Activated T-helper 2 cell treated with anti-CD3 and anti-CD28 coated beads, Interferon-gamma antibody, Interleukin-2, Interleukin-4, amounts not matched to agents 10 μg/mL and 5 μg/mL and 100 μg/mL, durations not matched to agents 14 hours and 24 hours and 36 hours (primary cell): ENCODE results near the gene KCNN1. TPM values are rescaled to one million over a fixed set of nuclear protein-coding genes. Genes with fewer than 3 reads are reported as not detected.

ENCODE experiments used
- DNase-seq: peaks from one replicate; pipeline ENCODE4 v3.0.0; 2021; ENCODE audit warnings: low spot score
- H3K27ac Mint-ChIP-seq: one replicate; pipeline ENCODE4 v1.8.0; 2021; ENCODE audit warnings: mixed read lengths
- H3K27me3 Mint-ChIP-seq: one replicate; pipeline ENCODE4 v1.8.0; 2021; ENCODE audit warnings: low read depth, mixed read lengths
- H3K36me3 Mint-ChIP-seq: one replicate; pipeline ENCODE4 v1.8.0; 2021; ENCODE audit warnings: low read depth, mixed read lengths
- H3K4me1 Mint-ChIP-seq: one replicate; pipeline ENCODE4 v1.8.0; 2021; ENCODE audit warnings: low read depth, mixed read lengths
- H3K4me3 Mint-ChIP-seq: one replicate; pipeline ENCODE4 v1.8.0; 2021; ENCODE audit warnings: low read depth, mild to moderate bottlenecking, moderate library complexity, mixed read lengths
- H3K9me3 Mint-ChIP-seq: one replicate; pipeline ENCODE4 v1.8.0; 2021; ENCODE audit warnings: mixed read lengths
- intact Hi-C: fragments of 100-400 bp; cut with micrococcal nuclease; formaldehyde crosslinking; loops from one replicate; pipeline ENCODE4 v1.15.1; 2023
- total RNA-seq: library from RNA; stranded (reverse); gene quantifications from 2 replicates; pipeline ENCODE4 v1.2.3, GENCODE V29; 2022

KCNN1 gene
- total RNA-seq, 1 donor from 2014 or later: 0.14 TPM

DNA sequence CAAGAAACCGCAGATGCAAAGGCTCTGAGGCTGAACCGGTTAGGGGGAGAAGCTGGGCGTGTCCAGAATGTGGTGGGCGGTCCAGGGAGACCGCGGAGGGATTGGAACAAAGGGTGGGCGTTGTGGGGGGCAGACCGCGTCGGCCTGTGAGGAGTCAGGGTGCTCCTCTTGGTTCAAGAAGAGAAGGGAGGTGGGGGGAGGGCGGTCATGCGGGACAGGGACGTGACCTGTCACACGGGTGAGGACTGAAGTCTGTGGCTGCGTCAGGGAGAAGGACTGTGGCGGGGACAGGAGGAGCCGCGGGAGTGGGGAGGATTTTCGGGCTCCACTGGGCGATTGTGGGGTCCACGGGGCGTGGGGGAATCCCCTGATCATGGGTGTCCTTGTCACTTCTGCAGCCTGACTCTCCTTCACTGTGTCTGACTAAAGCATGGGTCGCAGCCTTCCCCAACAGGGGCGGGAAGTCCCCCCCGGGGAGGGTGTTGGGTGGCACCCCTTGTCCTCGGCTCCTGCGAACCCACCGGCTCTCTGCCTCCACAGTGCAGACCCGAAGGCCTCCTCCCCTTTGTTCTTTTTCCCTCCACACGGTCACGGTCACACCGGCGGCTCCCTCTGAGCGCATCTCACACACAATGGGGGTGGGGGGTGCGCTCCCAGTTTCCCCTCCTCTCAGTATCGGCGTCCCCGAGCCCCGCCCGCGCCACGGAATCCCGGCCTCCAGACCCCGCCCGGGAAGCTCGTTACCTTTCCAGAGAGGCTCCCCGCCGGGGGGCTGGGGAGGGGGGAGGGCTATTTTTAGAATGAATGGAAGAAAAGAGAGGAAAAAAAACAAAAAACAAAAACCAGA is 16.4 kb upstream of the KCNN1 start:
- Mint-ChIP-seq H3K4me1 (peaks cover 32% of the 10 kb centered on the region), H3K27me3 (peaks cover 49% of the 10 kb centered on the region), H3K27ac (peak overlapping the region; percentile 57), H3K4me3 (peak overlapping the region; percentile 75), H3K36me3 (no peaks in the 10 kb centered on the region), H3K9me3 (no peaks in the 10 kb centered on the region)
- DNase-seq: peak; percentile 20
- intact Hi-C loops: no loop called here

DNA sequence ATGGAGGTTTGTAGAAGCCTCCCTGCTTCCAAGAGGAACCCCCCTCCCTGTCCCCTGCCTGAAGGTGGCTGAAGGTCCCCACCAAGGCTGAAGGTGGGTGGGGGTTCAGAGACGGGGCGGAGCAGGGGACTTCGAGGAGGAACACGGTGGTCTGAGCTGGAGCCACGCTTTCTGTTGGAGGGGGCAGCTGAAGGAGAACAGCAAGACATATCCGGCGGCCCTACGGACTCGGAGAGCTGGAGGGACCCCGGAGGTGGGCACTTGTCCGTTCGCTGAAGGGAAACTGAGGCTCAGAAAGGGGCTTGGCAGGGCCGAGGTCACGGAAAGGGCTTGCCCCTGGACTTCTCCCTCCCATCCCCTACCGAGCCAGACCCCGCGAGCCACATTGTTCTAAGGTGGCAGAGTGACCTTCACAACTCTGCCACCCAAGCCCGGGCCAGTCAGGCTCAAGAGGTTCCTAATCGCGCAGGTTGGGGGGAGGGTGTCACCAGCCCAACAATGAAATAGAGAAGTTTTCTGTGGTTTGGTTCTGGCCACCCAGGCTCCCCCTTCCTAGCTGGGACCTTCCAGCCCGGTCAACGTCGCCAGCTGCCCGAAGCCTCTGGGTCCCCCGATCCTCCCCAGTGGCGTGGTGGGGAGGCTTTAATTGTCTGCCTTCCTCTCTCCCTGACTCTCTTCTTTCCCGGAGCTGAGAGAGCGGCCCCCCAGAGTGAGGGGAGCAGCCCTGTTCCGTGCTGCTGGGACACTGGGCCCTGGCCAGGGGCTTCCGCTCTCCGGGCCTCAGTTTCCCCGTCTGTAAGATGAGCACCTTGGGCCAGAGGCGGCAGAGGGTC is 15.5 kb upstream of the KCNN1 start:
- Mint-ChIP-seq H3K4me1 (peaks cover 29% of the 10 kb centered on the region), H3K4me3 (no peak overlapping the region), H3K27me3 (peaks cover 49% of the 10 kb centered on the region), H3K9me3 (no peaks in the 10 kb centered on the region), H3K27ac (no peak overlapping the region), H3K36me3 (no peaks in the 10 kb centered on the region)
- no peak for DNase-seq
- intact Hi-C loops: no loop called here

DNA sequence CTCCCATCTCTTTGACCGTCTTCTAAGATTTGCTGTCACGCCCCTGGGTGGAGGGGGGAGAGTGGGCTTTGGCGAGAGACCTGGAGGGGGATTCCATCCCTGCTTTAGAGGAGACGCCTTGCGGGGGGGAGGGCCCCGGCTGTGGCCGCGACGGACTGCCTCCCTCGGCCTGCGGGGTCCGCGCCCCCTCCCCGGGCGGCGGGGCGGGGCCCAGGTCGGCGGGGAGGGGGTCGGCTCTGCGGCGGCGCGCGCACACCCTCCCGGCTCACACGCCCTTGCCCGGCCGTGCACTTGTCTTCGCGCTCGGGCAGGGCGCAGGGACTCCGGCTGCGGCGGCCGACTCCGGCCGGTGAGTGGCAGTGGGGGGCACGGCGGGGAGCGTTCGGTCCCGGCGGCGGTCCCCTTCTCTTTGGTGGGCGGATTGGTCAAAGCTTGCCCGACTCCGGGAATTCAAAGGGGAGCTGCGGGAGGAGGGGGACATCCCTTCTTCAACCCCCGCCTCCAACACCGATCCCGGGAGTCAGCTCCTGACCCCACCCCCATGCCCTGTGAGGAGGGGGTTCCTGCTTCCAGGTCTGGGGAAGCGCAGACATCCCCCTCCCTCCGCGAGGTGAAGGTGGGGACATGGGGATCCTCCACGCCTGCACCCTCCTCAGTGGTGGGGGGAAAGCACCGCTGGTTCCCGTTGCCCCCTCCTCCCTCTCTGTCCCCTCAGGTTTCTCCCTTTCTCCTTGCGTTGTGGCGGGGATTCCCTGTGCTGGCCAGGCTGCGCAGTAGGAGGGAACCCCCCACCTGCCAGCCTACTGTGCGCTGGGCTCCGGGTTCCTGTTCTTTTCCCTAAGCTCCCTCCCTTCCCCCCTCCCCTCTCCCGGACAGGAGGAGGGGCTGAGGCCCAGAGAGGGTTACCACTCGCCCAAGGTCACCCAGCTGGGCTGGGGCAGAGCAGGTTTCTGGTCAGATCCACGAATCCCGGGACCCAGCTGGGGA is 14.6 kb upstream of the KCNN1 start:
- Mint-ChIP-seq H3K36me3 (no peaks in the 10 kb centered on the region), H3K27me3 (peaks cover 56% of the 10 kb centered on the region), H3K4me3 (no peak overlapping the region), H3K9me3 (no peaks in the 10 kb centered on the region), H3K27ac (no peak overlapping the region), H3K4me1 (peaks cover 25% of the 10 kb centered on the region)
- intact Hi-C loops: no loop called here
- DNase-seq: no peak

DNA sequence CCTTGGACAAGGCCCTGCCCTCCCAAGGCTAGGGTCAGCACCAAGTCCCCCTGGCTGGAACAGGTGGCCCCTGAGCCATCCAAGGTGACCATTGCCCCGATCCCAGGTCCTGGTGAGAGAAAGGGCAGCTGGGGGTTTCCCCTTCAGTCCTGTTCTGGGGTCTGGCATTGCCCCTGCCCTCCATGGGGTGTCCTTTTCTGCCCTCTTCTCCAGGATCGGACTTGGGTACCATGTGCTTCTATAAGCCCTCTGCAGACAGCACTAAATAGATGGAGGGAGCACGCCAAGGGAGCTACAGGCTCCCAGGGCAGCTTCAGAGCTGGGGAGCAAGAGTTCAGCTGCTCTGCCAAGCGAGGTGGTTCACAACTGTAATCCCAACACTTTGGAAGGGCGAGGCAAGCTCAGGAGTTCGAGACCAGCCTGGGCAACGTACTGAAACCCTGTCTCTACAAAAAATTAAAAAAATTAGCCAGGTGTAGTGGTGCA is 13.5 kb upstream of the KCNN1 start:
- peaks cover 22% of the 10 kb centered on the region for H3K4me1 Mint-ChIP-seq
- no peaks in the 10 kb centered on the region for H3K36me3 Mint-ChIP-seq
- no peak for DNase-seq
- no peak overlapping the region for H3K27ac Mint-ChIP-seq
- no peak overlapping the region for H3K4me3 Mint-ChIP-seq
- peaks cover 64% of the 10 kb centered on the region for H3K27me3 Mint-ChIP-seq
- no peaks in the 10 kb centered on the region for H3K9me3 Mint-ChIP-seq
- intact Hi-C loops: no loop called here

- DNase-seq: no peak
- no peaks in the 10 kb centered on the region for H3K9me3 Mint-ChIP-seq
- no peak overlapping the region for H3K4me3 Mint-ChIP-seq
- H3K4me1 Mint-ChIP-seq: peaks cover 19% of the 10 kb centered on the region
- no peaks in the 10 kb centered on the region for H3K36me3 Mint-ChIP-seq
- H3K27me3 Mint-ChIP-seq: peaks cover 63% of the 10 kb centered on the region
- no peak overlapping the region for H3K27ac Mint-ChIP-seq
- intact Hi-C loops: no loop called here
Observed at GRCh38 chr19:17953869-17954268, 13.0 kb upstream of the KCNN1 start.

GRCh38 chr19:17954401-17954800 is 12.5 kb upstream of the KCNN1 start:
- Mint-ChIP-seq H3K4me3 (no peak overlapping the region), H3K27ac (no peak overlapping the region), H3K4me1 (peaks cover 16% of the 10 kb centered on the region), H3K27me3 (peaks cover 58% of the 10 kb centered on the region), H3K36me3 (no peaks in the 10 kb centered on the region), H3K9me3 (no peaks in the 10 kb centered on the region)
- no peak for DNase-seq
- intact Hi-C loops: no loop called here

DNA sequence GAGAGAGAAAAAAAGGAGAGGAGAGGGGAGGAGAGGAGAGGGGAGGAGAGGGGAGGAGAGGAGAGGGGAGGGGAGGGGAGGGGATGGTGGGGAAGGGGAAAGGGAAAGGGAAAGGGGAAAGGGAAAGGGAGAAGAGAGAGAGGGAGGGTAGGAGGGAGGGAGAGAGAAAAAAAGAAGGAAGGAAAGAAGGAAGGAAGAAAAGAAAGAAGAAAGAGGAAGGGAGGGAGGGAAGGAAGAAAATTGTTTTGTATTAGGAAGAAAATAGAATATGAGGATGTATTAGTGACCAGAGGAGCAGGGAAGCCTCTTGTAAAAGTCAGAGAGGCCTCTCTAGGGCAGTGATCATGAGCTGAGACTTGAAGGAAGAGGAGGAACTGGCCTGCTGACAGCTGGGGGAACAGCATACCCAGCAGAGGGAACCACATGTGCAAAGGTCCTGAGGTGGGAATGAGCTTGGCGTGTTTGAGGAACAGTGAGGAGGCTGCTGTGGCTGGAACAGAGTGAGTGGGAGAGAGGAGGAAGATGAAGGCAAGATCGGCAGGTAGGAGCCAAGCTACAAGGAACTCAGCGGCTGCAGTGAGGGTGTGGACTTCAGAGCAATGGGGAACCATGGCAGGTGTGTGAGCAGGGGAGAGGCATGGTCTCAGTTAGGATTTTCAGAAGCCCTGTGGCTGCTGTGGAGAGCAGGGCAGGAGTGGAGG is 9.6 kb upstream of the KCNN1 start:
- H3K9me3 Mint-ChIP-seq: no peaks in the 10 kb centered on the region
- peaks cover 38% of the 10 kb centered on the region for H3K27me3 Mint-ChIP-seq
- no peaks in the 10 kb centered on the region for H3K4me1 Mint-ChIP-seq
- no peak for DNase-seq
- no peaks in the 10 kb centered on the region for H3K36me3 Mint-ChIP-seq
- H3K4me3 Mint-ChIP-seq: no peak overlapping the region
- no peak overlapping the region for H3K27ac Mint-ChIP-seq
- intact Hi-C loops: no loop called here

DNA sequence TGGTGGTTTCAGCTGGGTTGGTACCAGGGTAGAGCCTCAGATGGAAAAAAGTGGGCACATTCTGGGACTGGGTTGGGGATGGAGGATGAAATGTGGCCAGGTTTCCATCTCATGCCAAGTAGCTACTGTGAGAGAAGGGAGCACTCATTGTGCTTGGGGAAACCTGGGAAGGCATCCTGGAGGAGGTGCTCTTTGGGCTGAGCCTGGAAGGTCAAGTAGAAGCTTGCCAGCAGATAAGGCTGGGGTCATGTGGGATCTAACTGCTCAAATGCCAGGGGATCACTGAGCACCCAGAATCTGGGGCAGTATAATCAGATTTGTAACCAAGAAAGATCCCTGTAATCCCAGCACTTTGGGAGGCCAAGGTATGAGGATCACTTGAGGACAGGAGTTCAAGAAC is 9.0 kb upstream of the KCNN1 start:
- no peak overlapping the region for H3K27ac Mint-ChIP-seq
- H3K4me3 Mint-ChIP-seq: no peak overlapping the region
- peaks cover 33% of the 10 kb centered on the region for H3K27me3 Mint-ChIP-seq
- H3K36me3 Mint-ChIP-seq: no peaks in the 10 kb centered on the region
- intact Hi-C loops: no loop called here
- no peaks in the 10 kb centered on the region for H3K9me3 Mint-ChIP-seq
- DNase-seq: no peak
- no peaks in the 10 kb centered on the region for H3K4me1 Mint-ChIP-seq

DNA sequence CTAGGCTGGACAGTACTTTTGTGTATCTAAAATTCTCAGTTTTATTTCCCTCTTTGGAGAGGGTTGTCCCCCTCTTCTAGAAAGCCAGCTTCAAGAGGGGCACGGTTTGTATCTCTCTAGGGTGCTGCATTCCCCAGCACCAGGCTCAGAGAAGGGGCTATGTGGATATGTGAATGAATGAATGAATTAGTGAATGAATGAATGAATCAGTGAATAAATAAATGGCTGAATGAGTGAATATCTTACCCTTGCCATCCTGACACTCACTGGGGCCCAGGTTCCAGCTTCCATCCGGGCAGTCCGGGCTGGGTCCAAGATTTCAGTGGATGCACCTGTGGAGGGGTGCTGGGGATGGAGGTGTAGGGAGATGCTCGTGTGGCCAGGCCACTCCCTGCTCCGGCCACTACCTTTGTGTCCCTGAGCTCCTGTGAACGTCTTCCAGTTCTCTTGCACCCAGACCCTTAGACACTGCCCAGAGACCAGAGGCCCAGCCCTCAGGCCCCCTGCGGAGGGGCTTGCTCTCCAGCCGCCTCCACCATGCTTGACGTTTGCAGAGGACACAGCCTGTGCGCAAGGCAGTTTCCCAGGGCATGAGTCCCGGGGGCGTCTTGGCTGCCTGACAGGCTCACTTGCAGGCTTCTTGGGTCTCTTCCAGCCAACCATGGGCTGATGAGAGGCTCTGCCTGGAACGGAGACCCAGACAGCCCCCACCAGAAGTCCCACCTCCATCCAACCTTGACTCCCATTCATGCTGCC is 2.8 kb upstream of the KCNN1 start:
- no peaks in the 10 kb centered on the region for H3K36me3 Mint-ChIP-seq
- H3K4me3 Mint-ChIP-seq: no peak overlapping the region
- no peak overlapping the region for H3K27ac Mint-ChIP-seq
- DNase-seq: no peak
- no peaks in the 10 kb centered on the region for H3K9me3 Mint-ChIP-seq
- H3K27me3 Mint-ChIP-seq: peaks cover 36% of the 10 kb centered on the region
- intact Hi-C loops: no loop called here
- H3K4me1 Mint-ChIP-seq: no peaks in the 10 kb centered on the region

DNA sequence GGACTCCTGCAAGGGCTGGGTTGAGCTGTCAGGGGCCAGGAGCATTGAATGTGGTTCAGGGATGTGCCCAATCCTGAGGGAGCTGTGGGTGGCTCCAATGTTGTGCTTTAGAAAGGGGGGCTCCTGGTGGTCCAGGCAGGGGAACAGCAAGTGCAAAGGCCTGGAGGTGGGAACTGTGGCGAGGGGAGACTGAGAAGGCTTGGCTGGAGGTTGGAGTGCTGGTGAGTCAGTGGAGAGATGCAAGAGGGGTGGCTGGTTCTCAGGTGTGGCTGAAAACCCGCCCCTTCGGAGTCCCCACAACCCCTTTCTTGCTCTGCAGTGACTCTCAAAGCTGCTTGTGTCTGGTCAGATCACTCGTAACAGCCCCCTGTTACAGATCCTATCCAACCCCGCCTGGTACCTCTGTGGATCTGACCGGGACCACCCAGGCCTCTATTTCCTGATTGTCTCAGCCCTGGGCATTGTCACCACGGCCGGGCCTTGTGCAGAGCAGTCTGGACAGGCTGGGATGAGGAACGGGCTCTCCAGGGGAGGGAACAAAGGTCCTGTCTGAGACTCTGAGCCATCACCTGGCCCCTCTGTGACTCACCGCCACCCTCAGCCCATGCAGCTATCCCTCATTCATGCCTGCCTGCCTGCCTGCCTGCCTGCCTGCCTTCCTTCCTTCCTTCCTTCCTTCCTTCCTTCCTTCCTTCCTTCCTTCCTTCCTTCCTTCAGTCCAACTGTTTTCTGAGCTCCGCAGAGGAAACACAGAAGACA is 1.4 kb upstream of the KCNN1 start:
- H3K4me3 Mint-ChIP-seq: no peak overlapping the region
- intact Hi-C loops: no loop called here

DNA sequence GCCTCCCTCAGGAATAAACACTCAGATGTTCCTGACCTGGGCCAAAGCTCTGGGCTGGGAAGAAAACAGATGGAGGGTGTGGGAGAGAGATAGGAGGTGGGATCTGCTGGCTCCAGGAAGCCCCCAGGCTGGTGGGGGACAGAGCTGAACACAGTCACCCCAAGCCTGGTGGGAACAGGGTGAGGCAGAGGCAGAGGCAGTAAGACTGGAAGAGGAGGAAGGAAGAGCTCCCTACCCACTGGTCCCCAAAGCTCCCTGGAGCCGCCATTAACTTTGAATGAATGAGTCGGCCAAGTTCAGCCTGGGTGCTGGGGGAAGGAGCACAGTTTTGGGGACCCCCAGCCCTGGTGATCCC is 801 bp upstream of the KCNN1 start:
- Mint-ChIP-seq H3K36me3 (no peaks in the 10 kb centered on the region), H3K27ac (no peak overlapping the region), H3K27me3 (peaks cover 36% of the 10 kb centered on the region), H3K4me1 (no peaks in the 10 kb centered on the region), H3K9me3 (no peaks in the 10 kb centered on the region), H3K4me3 (no peak overlapping the region)
- intact Hi-C loops: no loop called here
- DNase-seq: no peak

More for the DNA sequence above, 1.4 kb upstream of the KCNN1 start:
- Mint-ChIP-seq H3K36me3 (no peaks in the 10 kb centered on the region), H3K4me1 (no peaks in the 10 kb centered on the region), H3K27ac (no peak overlapping the region), H3K9me3 (no peaks in the 10 kb centered on the region), H3K27me3 (peaks cover 36% of the 10 kb centered on the region)
- no peak for DNase-seq
